Hindlimb muscle (tissue), 1 donor: Measurements from ENCODE around the gene PLA2G6. TPM values are rescaled to one million over a fixed set of nuclear protein-coding genes. Genes with fewer than 3 reads are reported as not detected.

Experiments used
- DNase-seq: peaks from one replicate; pipeline ENCODE4 v3.0.0-alpha.2; 2013
- polyA plus RNA-seq: library from polyadenylated mRNA; unstranded; fragments of 120-200 nt; gene quantifications from one replicate; pipeline ENCODE4 v1.2.1, GENCODE V29; 2013; ENCODE audit not compliant: insufficient read length

PLA2G6 gene
- polyA plus RNA-seq, 1 donor: 14.4 TPM

GRCh38 chr22:38213319-38213989 lies 31.8 kb upstream of the PLA2G6 start:
- no peak for DNase-seq

DNA sequence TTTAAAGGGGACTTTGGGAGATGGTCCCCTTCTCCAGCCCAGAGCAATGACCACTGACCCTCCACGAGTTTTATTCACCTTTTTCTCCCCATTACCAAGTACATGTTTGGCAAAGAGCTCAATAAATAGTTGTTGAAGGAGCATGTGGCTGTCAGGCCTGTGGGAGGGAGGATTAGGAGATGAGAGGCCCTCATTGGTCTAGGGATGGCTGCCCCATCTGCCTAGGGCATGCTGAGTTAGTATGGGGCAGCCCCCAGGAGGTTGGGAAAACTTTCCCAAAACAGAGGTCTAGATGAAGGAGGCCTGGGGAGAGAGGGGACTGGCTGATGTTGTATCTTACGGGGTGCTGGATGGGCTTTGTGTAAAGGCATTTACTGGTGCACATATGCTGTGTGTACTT lies 30.8 kb upstream of the PLA2G6 start:
- no peak for DNase-seq

GRCh38 chr22:38211556-38211955 lies 29.9 kb upstream of the PLA2G6 start:
- no peak for DNase-seq

DNA sequence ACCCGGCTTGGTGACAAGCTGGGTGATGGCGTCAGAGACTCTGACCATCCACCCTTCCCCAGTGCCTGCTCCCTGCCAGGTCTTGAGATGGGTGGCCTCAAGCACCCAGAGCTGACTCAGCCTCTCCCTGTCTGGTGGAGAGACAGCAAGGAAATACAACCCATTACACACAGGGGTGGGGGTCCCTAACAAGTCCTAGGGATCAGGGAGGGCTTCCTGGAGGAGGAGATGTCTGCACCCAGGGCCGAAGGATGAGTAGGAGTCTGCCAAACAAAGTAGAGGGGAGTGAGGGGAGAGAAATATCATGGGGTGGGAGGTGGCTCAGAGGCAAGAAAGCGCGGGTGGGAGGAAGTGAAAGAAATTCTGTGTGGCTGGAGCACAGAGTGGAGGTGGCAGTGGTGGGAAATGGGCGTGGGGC lies 26.9 kb upstream of the PLA2G6 start:
- DNase-seq: no peak

- DNase-seq: no peak
Measured at GRCh38 chr22:38207898-38208432, 26.3 kb upstream of the PLA2G6 start.

DNA sequence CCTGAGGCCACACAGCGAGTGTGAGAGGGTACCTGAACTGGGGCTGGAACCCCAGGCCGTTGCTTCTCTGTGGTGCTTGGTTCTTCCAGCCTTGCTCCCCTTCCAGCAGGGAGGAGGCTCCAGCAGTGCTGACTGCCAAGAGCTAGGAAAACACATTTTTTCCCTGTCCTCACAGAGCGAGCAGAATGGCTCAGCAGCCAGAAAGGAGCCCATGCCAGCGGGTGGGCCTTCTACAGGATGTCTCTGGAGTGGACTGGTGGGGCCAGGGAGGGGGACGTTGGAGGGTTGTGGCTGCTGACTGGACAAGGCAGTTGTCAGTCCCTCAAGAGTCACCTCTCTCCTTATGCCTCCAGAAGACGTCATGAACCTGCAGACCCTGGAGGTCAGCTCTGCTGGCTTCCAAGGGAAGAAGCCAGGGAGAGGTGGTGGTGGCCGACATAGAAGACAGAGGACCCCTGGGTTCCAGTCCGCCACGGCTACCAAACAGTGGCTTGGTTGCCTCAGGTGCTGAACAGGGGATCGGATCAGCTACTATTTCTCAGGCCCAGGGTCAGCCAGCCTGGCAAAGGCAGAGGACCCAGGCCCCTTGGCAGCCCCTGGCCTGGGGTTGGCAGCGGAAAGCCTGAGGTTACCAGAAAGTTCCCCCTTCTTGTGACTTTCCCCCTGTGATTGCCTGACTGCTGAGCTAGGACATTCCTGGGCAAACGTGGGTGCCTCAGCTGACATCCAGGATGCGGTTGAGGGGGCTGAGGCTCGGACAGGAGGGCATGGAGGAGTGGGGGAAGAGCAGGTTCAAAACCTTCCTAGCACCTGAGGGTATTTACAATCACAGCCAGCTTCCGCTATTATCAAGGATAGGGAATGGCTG lies 23.9 kb upstream of the PLA2G6 start:
- DNase-seq: peak; percentile 95

DNA sequence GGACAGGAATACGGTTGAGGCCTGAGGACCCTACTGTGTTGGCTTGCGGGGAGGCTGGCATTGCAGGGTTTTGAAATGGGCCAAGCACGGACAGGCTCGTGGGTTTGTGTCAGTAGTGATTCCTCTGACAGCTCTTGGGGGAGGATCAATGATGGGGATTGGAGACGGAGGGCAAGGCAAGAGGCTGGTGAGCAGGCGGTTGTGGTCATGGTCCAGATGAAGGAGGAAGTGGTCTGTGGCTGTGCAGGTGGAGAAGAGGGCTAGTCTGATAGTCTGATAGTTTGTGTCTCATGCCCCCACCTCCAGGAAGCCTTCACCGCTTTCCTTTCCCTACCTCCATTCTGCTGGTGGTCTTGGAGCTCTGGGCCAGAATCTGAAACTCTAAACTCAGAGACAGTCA lies 23.2 kb upstream of the PLA2G6 start:
- DNase-seq: no peak

- no peak for DNase-seq
Measured at GRCh38 chr22:38203855-38204514, 22.4 kb upstream of the PLA2G6 start.

- no peak for DNase-seq
Measured at GRCh38 chr22:38203090-38203810, 21.6 kb upstream of the PLA2G6 start.

- DNase-seq: peak; percentile 91
Measured at GRCh38 chr22:38202437-38203089, 20.9 kb upstream of the PLA2G6 start.

GRCh38 chr22:38201711-38202436 lies 20.2 kb upstream of the PLA2G6 start, which contains the start of gene MAFF:
TSS of gene MAFF (plus strand) at chr22:38201994. CDS start at chr22:38213854, 11,860 bp downstream.
- DNase-seq: peak; percentile 95

DNA sequence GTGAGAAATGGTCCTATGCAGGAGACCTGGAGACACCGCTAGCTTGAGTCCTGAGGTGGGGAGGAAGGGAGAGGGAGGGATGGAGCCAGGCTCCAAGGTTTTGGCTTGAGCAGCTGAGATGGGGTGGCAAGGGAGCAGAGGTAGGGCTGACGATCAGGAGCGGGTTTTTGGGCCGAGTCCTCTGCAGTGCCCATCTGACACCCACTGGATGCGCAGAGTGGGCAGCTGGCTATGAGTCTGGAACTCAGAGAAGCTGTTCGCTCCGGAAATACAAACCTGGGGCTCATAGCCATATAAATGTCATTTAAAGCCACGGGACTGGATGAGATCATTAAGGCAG lies 19.7 kb upstream of the PLA2G6 start:
- DNase-seq: no peak

GRCh38 chr22:38199826-38200559 lies 18.4 kb upstream of the PLA2G6 start:
- DNase-seq: no peak

DNA sequence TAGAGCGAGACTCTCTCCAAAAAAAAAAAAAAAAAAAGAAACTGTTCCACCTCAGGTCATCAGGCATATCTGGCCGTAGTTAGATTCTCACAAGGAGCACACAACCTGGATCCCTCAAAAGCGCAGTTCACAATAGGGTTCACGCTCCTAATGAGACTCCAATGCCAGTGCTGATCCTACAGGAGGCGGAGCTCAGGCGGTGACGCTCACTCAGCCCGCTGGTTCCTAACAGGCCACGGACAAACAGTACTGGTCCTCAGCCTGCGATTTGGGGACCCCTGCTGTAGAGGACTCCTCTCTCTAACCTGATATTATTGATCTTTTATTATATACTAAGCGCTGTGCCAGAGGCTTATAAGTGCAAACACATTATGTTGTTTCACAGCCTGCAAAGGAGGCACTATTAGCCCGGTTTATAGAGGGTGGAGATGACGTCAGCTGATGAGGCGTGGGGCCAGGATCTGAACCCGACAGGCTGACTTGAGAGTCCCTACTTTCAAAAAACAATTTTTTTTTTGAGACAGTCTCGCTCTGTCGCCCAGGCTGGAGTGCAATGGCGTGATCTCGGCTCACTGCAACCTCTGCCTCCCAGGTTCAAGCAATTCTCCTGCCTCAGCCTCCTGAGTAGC lies 15.3 kb upstream of the PLA2G6 start:
- no peak for DNase-seq

- DNase-seq: no peak
Measured at GRCh38 chr22:38193580-38193979, 11.9 kb upstream of the PLA2G6 start.

DNA sequence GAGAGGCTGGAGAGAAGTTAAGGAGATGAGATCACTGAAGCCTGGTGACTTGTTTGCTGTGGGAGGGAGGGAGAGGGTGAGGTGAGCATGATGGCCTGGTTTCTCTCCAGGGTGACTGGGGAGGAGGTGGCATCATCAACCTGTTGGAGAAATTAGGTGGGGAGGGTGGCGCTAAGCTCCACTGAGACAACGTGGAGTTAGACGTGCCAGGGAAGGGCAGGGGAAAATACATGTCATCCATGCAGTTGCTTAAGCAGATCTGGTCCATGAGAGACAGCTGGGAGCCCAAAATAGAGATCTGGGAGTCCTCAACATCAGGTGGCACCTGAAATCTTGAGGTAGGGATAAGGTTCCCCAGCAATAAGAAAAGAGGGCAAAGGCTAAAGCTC lies 10.8 kb upstream of the PLA2G6 start:
- no peak for DNase-seq

- DNase-seq: no peak
Measured at GRCh38 chr22:38191731-38192474, 10.3 kb upstream of the PLA2G6 start.

GRCh38 chr22:38191055-38191454 lies 9.4 kb upstream of the PLA2G6 start:
- no peak for DNase-seq

DNA sequence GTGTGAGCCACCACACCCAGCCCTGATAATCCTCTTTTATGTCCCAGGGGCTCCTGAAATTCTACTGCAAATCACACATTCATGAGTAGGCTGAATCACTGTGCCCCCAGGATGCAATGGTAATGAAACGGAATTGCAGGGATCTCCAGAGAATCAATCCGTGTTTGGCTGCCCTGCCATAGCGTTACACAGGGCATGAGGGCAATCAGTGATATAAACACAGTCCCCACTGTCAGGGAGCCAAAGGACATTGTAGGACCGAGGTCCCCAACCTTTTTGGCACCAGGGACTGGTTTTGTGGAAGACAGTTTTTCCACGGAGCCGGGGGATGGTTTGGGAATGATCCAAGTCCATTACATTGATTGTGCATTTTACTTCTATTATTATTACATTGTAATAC lies 9.0 kb upstream of the PLA2G6 start:
- DNase-seq: no peak
